Neural progenitor cell (in vitro differentiated cells): ENCODE measurements around the gene THRAP3. TPM values are rescaled to one million over a fixed set of nuclear protein-coding genes. Genes with fewer than 3 reads are reported as not detected.

ENCODE experiments used
- DNase-seq: peaks from one replicate; pipeline ENCODE4 v3.0.0-alpha.2; 2016; ENCODE audit warnings: low spot score
- H2AFZ ChIP-seq: fragments of 200-600 bp; sonication (generic); replicated peaks from 2 replicates; pipeline ENCODE4 v1.6.1; 2016; ENCODE audit warnings: antibody characterized with exemption
- H3F3A ChIP-seq: fragments of 200-600 bp; sonication (generic); 2 replicates; pipeline ENCODE4 v1.6.1; 2016; ENCODE audit warnings: antibody characterized with exemption, low read depth
- H3K27ac ChIP-seq: fragments of 200-600 bp; sonication (generic); 2 replicates; pipeline ENCODE4 v1.5.1; 2016; ENCODE audit warnings: mild to moderate bottlenecking
- H3K27me3 ChIP-seq: fragments of 200-600 bp; sonication (generic); 2 replicates; pipeline ENCODE4 v1.6.1; 2016; ENCODE audit warnings: mild to moderate bottlenecking, moderate library complexity
- H3K36me3 ChIP-seq: fragments of 200-600 bp; sonication (generic); 2 replicates; pipeline ENCODE4 v1.5.1; 2016
- H3K4me1 ChIP-seq: fragments of 200-600 bp; sonication (generic); 2 replicates; pipeline ENCODE4 v1.6.1; 2016; ENCODE audit warnings: mixed run types
- H3K4me2 ChIP-seq: fragments of 200-600 bp; sonication (generic); 2 replicates; pipeline ENCODE4 v1.6.1; 2016
- H3K4me3 ChIP-seq: fragments of 200-600 bp; sonication (generic); 2 replicates; pipeline ENCODE4 v1.5.1; 2016
- H3K79me2 ChIP-seq: fragments of 200-600 bp; sonication (generic); 2 replicates; pipeline ENCODE4 v1.6.1; 2016; ENCODE audit warnings: low read depth
- H3K9ac ChIP-seq: fragments of 200-600 bp; sonication (generic); 2 replicates; pipeline ENCODE4 v1.6.1; 2016
- H3K9me3 ChIP-seq: fragments of 200-600 bp; sonication (generic); 2 replicates; pipeline ENCODE4 v1.5.1; 2016; ENCODE audit warnings: low read depth
- H4K20me1 ChIP-seq: fragments of 200-600 bp; sonication (generic); 2 replicates; pipeline ENCODE4 v1.6.1; 2016; ENCODE audit warnings: low read depth
- H3K27ac Mint-ChIP-seq: 3 replicates; pipeline ENCODE4 v1.8.0; 2021; ENCODE audit warnings: mixed read lengths
- H3K27me3 Mint-ChIP-seq: 2 replicates; pipeline ENCODE4 v1.8.0; 2022; ENCODE audit warnings: low read depth, mild to moderate bottlenecking, inconsistent platforms, moderate library complexity, mixed read lengths; ENCODE audit not compliant: insufficient read depth
- H3K36me3 Mint-ChIP-seq: 3 replicates; pipeline ENCODE4 v1.8.0; 2021; ENCODE audit warnings: mixed read lengths
- H3K4me1 Mint-ChIP-seq: 3 replicates; pipeline ENCODE4 v1.8.0; 2021; ENCODE audit warnings: mixed read lengths
- H3K4me3 Mint-ChIP-seq: 3 replicates; pipeline ENCODE4 v1.8.0; 2021; ENCODE audit warnings: mild to moderate bottlenecking, moderate library complexity, mixed read lengths
- H3K9me3 Mint-ChIP-seq: 3 replicates; pipeline ENCODE4 v1.8.0; 2020; ENCODE audit warnings: mixed read lengths
- EZH2 ChIP-seq: fragments of 200-600 bp; sonication (generic); IDR thresholded peaks from 2 replicates; pipeline ENCODE4 v1.6.1; 2017; ENCODE audit warnings: antibody characterized with exemption, mild to moderate bottlenecking, moderate library complexity
- EZH2phosphoT487 ChIP-seq: fragments of 200-600 bp; sonication (generic); IDR thresholded peaks from 2 replicates; pipeline ENCODE4 v1.6.1; 2017; ENCODE audit warnings: antibody characterized with exemption
- total RNA-seq: library from RNA; depleted of rRNA; stranded (reverse); fragments of >200 nt; gene quantifications from 2 replicates; pipeline ENCODE4 v1.2.3, GENCODE V29; 2015; ENCODE audit warnings: low replicate concordance
- TF ChIP-seq, protein P1 (sequence below): fragments of 200-600 bp; sonication (generic); IDR thresholded peaks from 2 replicates; pipeline ENCODE4 v1.5.1; 2017; ENCODE audit warnings: antibody characterized with exemption, mild to moderate bottlenecking

Gene THRAP3
- total RNA-seq, 1 donor from 2014 or later: 138 TPM

DNA sequence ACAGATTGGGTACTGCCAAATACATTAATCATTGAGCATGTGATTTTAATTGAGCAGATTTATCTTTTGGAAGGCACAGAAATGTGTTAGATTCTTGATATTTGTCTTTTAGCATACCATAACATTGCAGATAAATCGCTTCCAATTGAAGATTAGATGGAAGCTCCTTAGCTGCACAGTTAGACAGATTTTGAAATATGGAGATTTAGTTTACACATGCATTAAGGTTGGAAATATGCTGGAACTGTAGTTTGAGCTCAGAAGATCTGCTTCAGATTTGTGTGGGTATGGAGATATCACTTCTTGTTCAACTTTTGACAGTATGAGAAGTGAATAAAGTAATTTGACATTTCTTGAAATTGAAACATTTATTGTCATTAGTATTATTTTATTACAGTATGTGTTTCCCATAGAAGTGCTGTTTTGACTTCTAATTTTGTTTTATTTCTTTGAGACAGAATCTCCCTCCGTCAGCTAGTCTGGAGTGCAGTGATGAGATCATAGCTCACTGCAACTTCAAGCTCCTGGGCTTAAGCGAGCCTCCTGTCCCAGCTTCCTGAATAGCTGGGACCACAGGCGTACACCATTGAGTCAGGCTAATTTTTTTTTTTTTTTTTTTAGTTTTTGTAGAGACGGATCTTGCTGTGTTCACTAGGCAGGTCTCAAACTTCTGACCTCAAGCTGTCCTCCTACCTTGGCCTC lies 29.1 kb downstream of the THRAP3 start:
- Histone ChIP-seq H3K4me3 (no peak overlapping the region), H3K79me2 (peaks cover 100% of the 10 kb centered on the region), H4K20me1 (peaks cover 87% of the 10 kb centered on the region), H3K4me2 (no peak overlapping the region), H3K36me3 (no peaks in the 10 kb centered on the region), H3K9ac (no peak overlapping the region), H3K4me1 (no peaks in the 10 kb centered on the region), H3K27me3 (no peaks in the 10 kb centered on the region), H3F3A (peaks cover 8% of the 10 kb centered on the region), H3K27ac (no peak overlapping the region), H2AFZ (no peak overlapping the region), H3K9me3 (no peaks in the 10 kb centered on the region)
- no peak for DNase-seq
- H3K36me3 Mint-ChIP-seq: peaks cover 16% of the 10 kb centered on the region
- H3K27me3 Mint-ChIP-seq: no peaks in the 10 kb centered on the region
- H3K4me1 Mint-ChIP-seq: no peaks in the 10 kb centered on the region
- TF ChIP-seq, protein P1, sequence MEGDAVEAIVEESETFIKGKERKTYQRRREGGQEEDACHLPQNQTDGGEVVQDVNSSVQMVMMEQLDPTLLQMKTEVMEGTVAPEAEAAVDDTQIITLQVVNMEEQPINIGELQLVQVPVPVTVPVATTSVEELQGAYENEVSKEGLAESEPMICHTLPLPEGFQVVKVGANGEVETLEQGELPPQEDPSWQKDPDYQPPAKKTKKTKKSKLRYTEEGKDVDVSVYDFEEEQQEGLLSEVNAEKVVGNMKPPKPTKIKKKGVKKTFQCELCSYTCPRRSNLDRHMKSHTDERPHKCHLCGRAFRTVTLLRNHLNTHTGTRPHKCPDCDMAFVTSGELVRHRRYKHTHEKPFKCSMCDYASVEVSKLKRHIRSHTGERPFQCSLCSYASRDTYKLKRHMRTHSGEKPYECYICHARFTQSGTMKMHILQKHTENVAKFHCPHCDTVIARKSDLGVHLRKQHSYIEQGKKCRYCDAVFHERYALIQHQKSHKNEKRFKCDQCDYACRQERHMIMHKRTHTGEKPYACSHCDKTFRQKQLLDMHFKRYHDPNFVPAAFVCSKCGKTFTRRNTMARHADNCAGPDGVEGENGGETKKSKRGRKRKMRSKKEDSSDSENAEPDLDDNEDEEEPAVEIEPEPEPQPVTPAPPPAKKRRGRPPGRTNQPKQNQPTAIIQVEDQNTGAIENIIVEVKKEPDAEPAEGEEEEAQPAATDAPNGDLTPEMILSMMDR: no peak
- no peak for TF ChIP-seq EZH2
- no peak for TF ChIP-seq EZH2phosphoT487
- no peak overlapping the region for H3K4me3 Mint-ChIP-seq
- peaks cover 7% of the 10 kb centered on the region for H3K9me3 Mint-ChIP-seq
- no peak overlapping the region for H3K27ac Mint-ChIP-seq

DNA sequence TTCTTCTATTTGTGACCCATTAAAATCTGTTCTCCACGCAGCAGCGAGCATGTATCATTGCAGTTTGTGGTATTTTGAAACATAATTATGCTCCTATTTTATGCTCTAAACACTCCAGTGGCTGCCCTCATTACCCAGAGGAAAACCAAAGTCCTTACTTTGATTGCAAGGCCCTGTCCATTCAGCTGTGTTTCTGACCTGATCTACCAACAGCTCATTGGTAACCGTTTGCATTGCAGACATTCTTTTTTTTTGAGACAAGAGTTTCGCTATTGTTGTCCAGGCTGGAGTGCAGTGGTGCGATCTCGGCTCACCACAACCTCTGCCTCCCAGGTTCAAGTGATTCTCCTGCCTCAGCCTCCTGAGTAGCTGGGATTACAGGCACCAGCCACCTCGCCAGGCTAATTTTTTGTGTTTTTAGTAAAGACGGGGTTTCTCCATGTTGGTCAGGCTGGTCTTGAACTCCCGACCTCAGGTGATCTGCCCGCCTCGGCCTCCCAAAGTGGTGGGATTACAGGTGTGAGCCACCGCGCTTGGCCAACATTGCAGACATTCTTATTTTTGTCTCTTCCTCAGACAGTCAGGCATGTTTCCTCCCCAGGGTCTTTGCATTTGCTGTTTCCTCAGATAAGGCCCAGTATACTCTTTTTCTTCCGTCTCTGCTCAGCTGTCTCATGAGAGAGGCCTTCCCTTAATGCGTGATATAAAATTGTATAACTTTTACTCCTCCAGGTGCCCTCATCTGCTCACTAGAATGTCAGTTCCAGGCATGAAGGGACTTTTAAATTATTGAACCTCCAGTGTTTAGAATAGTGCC lies 32.5 kb downstream of the THRAP3 start:
- Mint-ChIP-seq H3K36me3 (peaks cover 19% of the 10 kb centered on the region), H3K4me3 (no peak overlapping the region), H3K4me1 (no peaks in the 10 kb centered on the region), H3K27me3 (no peaks in the 10 kb centered on the region), H3K27ac (peak overlapping the region; percentile 36), H3K9me3 (no peaks in the 10 kb centered on the region)
- Histone ChIP-seq H4K20me1 (peaks cover 85% of the 10 kb centered on the region), H2AFZ (no peak overlapping the region), H3F3A (peaks cover 8% of the 10 kb centered on the region), H3K9me3 (no peaks in the 10 kb centered on the region), H3K36me3 (no peaks in the 10 kb centered on the region), H3K79me2 (peaks cover 92% of the 10 kb centered on the region), H3K4me3 (no peak overlapping the region), H3K27ac (no peak overlapping the region), H3K27me3 (no peaks in the 10 kb centered on the region), H3K9ac (no peak overlapping the region), H3K4me2 (no peak overlapping the region), H3K4me1 (no peaks in the 10 kb centered on the region)
- TF ChIP-seq, protein P1: no peak
- no peak for TF ChIP-seq EZH2phosphoT487
- TF ChIP-seq EZH2: no peak
- no peak for DNase-seq

DNA sequence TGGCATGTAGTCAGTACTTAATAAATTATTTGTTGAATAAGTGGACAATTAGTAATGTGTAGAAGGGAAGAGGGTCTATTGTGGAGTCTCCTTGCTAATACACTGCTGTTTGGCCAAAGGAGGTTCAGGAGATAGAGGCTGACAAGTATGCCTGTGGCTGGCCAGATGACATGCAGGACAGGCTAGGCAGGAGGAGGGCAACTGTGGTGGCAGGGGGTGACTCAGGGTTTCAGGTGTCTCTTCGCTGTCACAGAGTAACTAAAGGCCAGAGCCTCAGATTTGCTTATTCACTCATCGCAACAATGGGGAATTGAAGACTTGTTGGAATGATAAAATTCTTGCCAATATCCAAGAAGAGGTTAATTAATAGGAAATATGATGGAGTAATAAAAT lies 33.1 kb downstream of the THRAP3 start:
- Histone ChIP-seq H3K9me3 (no peaks in the 10 kb centered on the region), H4K20me1 (peaks cover 83% of the 10 kb centered on the region), H3K27me3 (no peaks in the 10 kb centered on the region), H3K4me3 (no peak overlapping the region), H3K9ac (no peak overlapping the region), H3F3A (peaks cover 8% of the 10 kb centered on the region), H3K4me1 (no peaks in the 10 kb centered on the region), H2AFZ (no peak overlapping the region), H3K79me2 (peaks cover 92% of the 10 kb centered on the region), H3K27ac (no peak overlapping the region), H3K4me2 (no peak overlapping the region), H3K36me3 (no peaks in the 10 kb centered on the region)
- DNase-seq: no peak
- no peaks in the 10 kb centered on the region for H3K4me1 Mint-ChIP-seq
- H3K9me3 Mint-ChIP-seq: no peaks in the 10 kb centered on the region
- peaks cover 20% of the 10 kb centered on the region for H3K36me3 Mint-ChIP-seq
- H3K27me3 Mint-ChIP-seq: no peaks in the 10 kb centered on the region
- TF ChIP-seq, protein P1: no peak
- no peak for TF ChIP-seq EZH2
- no peak overlapping the region for H3K4me3 Mint-ChIP-seq
- no peak overlapping the region for H3K27ac Mint-ChIP-seq
